Measurements from ENCODE around the gene ALOX5AP.

Gene ALOX5AP

DNA sequence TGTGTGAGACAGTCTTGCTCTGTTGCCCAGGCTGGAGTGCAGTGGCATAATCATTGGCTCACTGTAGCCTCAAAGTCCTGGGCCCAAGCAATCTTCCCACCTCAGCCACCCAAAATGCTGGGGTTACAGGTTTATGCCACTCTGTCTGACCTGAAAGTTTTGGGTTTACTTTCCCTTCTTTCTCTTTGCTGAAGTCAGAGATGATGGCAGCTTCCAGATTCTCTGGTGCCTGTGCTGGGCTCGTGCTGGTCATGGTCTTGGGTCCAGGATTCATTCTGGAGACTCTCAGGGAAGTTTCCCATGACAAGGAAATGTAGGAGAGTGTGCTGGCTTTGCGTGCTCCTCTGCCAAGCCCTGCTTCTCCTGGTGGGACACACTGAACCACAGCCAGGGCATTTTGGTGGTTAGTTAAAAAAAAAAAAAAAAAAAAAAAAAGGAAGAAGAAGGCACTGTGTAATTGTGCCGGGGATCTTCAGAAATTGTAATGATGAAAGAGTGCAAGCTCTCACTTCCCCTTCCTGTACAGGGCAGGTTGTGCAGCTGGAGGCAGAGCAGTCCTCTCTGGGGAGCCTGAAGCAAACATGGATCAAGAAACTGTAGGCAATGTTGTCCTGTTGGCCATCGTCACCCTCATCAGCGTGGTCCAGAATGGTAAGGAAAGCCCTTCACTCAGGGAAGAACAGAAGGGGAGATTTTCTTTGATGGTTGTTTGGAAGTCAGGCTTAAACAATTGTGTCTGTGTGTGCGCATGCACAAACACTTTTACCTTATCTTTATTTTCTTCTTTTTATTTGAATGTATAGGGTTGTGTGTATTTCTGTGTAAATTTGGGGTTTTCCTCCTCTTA lies at the start of gene ALOX5AP:
Gene ALOX5AP, plus strand, starts transcription at position 519 of the 847 bp plus-strand sequence. Its CDS starts 63 bp downstream, at position 582.
- TF ChIP-seq, protein P1, sequence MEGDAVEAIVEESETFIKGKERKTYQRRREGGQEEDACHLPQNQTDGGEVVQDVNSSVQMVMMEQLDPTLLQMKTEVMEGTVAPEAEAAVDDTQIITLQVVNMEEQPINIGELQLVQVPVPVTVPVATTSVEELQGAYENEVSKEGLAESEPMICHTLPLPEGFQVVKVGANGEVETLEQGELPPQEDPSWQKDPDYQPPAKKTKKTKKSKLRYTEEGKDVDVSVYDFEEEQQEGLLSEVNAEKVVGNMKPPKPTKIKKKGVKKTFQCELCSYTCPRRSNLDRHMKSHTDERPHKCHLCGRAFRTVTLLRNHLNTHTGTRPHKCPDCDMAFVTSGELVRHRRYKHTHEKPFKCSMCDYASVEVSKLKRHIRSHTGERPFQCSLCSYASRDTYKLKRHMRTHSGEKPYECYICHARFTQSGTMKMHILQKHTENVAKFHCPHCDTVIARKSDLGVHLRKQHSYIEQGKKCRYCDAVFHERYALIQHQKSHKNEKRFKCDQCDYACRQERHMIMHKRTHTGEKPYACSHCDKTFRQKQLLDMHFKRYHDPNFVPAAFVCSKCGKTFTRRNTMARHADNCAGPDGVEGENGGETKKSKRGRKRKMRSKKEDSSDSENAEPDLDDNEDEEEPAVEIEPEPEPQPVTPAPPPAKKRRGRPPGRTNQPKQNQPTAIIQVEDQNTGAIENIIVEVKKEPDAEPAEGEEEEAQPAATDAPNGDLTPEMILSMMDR (IDR thresholded peaks at IDR 0.05; ENCODE audit: insufficient read depth, low read depth, low read length, missing control alignments), result no peak
- DNase-seq (ENCODE audit: low read depth), result peak; percentile 81
- H3K4me3 ChIP-seq (ENCODE audit: low read depth, low read length), result peak within 1 kb of the TSS; percentile 28

DNA sequence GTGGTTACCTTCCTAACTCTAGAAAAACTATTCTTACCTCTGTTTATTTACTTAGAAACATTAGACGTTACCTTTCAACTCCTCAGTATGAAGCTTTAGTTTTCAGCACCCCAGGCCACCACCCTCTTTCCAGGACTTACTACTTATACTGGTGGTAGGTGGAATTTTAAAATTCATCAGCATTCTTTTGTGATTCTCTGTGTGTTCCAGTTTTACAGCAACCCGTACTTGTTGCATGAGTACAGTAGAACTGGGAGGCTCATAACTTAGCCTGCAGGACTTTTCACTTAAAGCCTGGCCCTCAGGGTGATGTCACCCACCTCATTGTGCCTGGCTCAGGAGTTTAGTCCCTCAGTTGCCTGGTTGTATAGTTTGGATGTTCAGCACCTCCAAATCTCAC lies 49.4 kb upstream of the ALOX5AP start:
- DNase-seq (ENCODE audit: low read depth), result no peak
- no peak overlapping the region for H3K4me3 ChIP-seq (ENCODE audit: low read depth, low read length)
- TF ChIP-seq, protein P1 (IDR thresholded peaks at IDR 0.05; ENCODE audit: insufficient read depth, low read depth, low read length, missing control alignments), result no peak

DNA sequence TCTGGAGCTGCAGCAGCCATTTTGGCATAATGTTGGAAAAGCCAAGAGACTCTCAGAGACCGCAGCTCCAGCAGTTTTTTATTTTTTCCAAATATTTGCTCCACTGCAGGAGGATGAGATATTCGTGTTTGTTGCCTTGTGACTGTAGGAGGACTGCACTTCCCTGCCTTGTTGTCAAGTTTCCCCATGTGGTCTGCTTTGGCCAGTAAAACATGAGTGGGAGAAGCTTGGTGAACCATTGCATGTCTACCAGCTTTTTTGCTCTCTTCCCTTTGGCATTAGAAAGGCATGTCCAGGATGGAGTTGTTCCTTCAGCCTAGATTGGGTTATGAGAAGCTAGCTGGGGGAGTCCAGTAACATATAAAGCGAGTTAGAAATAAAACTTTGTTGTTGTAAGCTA lies 47.7 kb upstream of the ALOX5AP start:
- DNase-seq (ENCODE audit: low read depth), result no peak
- TF ChIP-seq, protein P1 (IDR thresholded peaks at IDR 0.05; ENCODE audit: insufficient read depth, low read depth, low read length, missing control alignments), result no peak
- no peak overlapping the region for H3K4me3 ChIP-seq (ENCODE audit: low read depth, low read length)

DNA sequence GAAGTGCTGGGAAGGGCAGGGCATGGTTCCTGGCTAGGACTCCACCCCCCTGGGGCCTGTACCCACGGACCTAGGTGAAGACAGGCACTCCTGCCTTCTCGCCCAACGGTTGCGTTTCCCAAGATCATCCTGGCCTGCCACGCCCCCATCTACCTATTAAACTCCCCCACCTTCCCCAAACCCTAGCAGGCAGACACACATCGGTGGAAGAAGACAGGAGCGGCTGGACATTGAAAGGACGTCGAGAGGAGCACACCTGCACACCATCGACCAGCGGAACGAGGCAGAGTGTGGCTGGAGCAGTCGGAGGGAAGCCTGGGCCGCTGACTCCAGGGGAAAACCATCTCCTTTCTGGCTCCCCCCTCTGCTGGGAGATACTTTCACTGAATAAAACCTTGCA lies 45.6 kb upstream of the ALOX5AP start:
- DNase-seq (ENCODE audit: low read depth), result no peak
- H3K4me3 ChIP-seq (ENCODE audit: low read depth, low read length), result no peak overlapping the region
- TF ChIP-seq, protein P1 (IDR thresholded peaks at IDR 0.05; ENCODE audit: insufficient read depth, low read depth, low read length, missing control alignments), result no peak

DNA sequence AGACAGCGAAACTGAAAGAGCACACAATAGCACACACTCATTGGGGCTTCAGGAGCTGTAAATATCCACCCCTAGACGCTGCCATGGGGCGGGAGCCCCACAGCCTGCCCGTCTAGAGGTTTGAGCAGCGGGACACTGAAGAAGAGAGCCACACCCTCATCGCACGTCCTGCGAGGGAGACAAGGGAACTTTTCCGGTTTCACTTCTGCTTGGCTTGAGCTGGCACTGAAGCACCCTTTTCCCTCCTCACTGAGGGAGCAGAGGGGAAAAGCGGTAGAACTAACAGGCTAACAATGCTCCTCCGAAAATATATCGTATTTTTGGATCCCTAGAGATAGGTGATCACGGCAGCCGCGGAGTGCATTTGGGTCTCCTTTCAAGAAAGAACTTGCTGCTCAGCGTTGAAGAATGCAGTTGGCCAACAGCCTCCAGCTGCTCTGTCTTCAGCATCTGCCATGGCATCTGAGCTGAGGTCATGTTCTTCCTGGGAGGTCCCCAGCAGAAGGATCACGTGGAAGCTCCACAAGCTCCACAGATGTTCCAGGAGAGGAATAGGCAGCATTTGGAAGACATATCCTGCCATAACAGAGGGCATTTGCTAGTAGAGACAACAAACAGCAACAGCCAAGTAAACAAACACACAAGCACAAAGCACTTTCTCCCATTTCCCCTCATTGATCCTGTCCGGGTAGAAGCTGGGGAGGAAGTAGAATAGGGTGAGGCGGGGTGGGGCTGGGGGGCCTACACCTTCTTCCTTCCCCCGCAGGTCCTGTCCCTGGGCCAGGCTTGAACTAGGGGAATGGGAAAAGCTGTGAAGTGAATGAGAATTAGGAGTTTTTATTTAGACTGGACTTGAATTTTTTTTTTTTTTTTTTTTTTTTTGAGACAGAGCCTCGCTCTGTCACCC lies 44.8 kb upstream of the ALOX5AP start:
- DNase-seq (ENCODE audit: low read depth), result peak; percentile 63
- peak overlapping the region; percentile 42 for H3K4me3 ChIP-seq (ENCODE audit: low read depth, low read length)
- TF ChIP-seq, protein P1 (IDR thresholded peaks at IDR 0.05; ENCODE audit: insufficient read depth, low read depth, low read length, missing control alignments), result no peak

DNA sequence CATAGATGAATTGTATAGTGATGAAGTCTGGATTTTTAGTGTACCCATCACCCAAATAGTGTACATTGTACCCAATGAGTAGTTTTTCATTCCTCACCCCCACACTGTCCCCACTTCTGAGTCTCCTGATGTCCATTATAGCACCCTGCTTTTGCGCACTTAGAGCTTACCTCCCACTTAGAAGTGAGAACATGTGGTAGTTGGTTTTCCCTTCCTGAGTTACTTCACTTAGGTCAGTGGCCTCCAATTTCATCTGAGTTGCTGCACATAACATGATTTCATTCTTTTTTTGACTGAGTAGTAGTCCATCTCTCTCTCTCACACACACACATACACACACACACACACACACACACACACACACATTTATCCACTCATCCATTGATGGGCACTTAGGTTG lies 43.2 kb upstream of the ALOX5AP start:
- TF ChIP-seq, protein P1 (IDR thresholded peaks at IDR 0.05; ENCODE audit: insufficient read depth, low read depth, low read length, missing control alignments), result no peak
- DNase-seq (ENCODE audit: low read depth), result no peak
- H3K4me3 ChIP-seq (ENCODE audit: low read depth, low read length), result no peak overlapping the region
